ENCODE measurements around the gene ARID5B.

The ARID5B gene

GRCh38 chr10:62005281-62005680 lies 103.8 kb downstream of the ARID5B start:
- TF ChIP-seq, protein P1, sequence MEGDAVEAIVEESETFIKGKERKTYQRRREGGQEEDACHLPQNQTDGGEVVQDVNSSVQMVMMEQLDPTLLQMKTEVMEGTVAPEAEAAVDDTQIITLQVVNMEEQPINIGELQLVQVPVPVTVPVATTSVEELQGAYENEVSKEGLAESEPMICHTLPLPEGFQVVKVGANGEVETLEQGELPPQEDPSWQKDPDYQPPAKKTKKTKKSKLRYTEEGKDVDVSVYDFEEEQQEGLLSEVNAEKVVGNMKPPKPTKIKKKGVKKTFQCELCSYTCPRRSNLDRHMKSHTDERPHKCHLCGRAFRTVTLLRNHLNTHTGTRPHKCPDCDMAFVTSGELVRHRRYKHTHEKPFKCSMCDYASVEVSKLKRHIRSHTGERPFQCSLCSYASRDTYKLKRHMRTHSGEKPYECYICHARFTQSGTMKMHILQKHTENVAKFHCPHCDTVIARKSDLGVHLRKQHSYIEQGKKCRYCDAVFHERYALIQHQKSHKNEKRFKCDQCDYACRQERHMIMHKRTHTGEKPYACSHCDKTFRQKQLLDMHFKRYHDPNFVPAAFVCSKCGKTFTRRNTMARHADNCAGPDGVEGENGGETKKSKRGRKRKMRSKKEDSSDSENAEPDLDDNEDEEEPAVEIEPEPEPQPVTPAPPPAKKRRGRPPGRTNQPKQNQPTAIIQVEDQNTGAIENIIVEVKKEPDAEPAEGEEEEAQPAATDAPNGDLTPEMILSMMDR (IDR thresholded peaks at IDR 0.05; ENCODE audit: insufficient read depth, low read length, missing control alignments): no peak
- H3K4me3 ChIP-seq (ENCODE audit: low read depth, low read length): no peak overlapping the region
- DNase-seq (ENCODE audit: low read depth, low spot score): no peak
- ChIA-PET POLR2A (no interaction called here), CTCF (interaction anchor here (0.9 to 1.2 kb wide), 3 partner anchors 9 to 74 kb away, joined by 3 to 4 read pairs (median 3); no protein-coding TSS in a partner anchor)

GRCh38 chr10:62005687-62006086 lies 104.2 kb downstream of the ARID5B start:
- H3K4me3 ChIP-seq (ENCODE audit: low read depth, low read length): no peak overlapping the region
- no peak for DNase-seq (ENCODE audit: low read depth, low spot score)
- TF ChIP-seq, protein P1 (IDR thresholded peaks at IDR 0.05; ENCODE audit: insufficient read depth, low read length, missing control alignments): no peak
- ChIA-PET POLR2A (no interaction called here), CTCF (interaction anchor here (1.0 kb wide), 1 partner anchor 74 kb away, joined by 3 read pairs; no protein-coding TSS in a partner anchor)

DNA sequence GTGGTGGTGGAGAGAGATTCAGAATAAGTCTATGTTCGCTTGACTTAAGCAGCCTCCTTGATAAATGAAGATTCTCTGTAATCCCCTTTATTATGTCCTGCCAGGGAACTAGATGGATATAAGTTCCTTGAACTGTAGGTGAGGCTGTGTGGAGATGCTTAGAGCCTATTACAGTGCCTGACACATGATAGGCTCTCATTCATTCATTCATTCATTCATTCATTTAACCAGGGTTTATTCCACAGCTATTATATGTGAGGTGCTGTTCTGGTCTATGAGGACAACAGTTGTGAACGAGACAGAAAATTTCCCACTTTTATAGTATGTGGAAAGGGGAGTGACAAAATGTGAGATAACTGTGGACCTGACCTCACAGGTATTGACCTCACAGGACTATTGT lies 105.6 kb downstream of the ARID5B start:
- H3K4me3 ChIP-seq (ENCODE audit: low read depth, low read length): no peak overlapping the region
- no peak for DNase-seq (ENCODE audit: low read depth, low spot score)
- POLR2A ChIA-PET: no interaction called here
- CTCF ChIA-PET: interaction anchor here (1.1 kb wide), 1 partner anchor 12 kb away, joined by 5 read pairs; no protein-coding TSS in a partner anchor
- TF ChIP-seq, protein P1 (IDR thresholded peaks at IDR 0.05; ENCODE audit: insufficient read depth, low read length, missing control alignments): no peak

GRCh38 chr10:62008196-62008595 lies 106.7 kb downstream of the ARID5B start:
- ChIA-PET POLR2A (no interaction called here), CTCF (no interaction called here)
- TF ChIP-seq, protein P1 (IDR thresholded peaks at IDR 0.05; ENCODE audit: insufficient read depth, low read length, missing control alignments): no peak
- no peak overlapping the region for H3K4me3 ChIP-seq (ENCODE audit: low read depth, low read length)
- no peak for DNase-seq (ENCODE audit: low read depth, low spot score)

GRCh38 chr10:62008946-62009345 lies 107.4 kb downstream of the ARID5B start:
- CTCF ChIA-PET: interaction anchor here (1.0 kb wide), 1 partner anchor 66 kb away, joined by 3 read pairs; no protein-coding TSS in a partner anchor
- no peak overlapping the region for H3K4me3 ChIP-seq (ENCODE audit: low read depth, low read length)
- TF ChIP-seq, protein P1 (IDR thresholded peaks at IDR 0.05; ENCODE audit: insufficient read depth, low read length, missing control alignments): no peak
- DNase-seq (ENCODE audit: low read depth, low spot score): no peak
- POLR2A ChIA-PET: no interaction called here

DNA sequence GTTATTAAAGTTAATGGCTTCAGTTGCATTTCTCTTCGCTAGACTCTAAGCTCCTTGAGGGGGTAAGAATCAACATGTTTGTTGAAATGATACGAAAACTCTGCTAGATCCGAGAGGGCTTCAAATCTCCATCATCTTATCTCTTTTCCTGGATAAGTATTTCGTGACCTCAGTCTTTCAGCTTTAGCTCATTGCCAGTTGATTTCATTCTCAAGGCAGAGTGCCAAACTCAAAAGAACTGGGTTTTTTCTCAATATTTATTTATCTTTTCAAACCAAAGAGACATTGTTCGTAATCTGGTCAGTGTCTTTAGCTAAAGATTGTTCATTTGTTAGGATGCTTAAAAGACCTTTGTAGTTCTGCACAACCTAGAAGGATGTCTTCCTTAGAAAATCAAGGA lies 108.9 kb downstream of the ARID5B start:
- H3K4me3 ChIP-seq (ENCODE audit: low read depth, low read length): no peak overlapping the region
- POLR2A ChIA-PET: no interaction called here
- DNase-seq (ENCODE audit: low read depth, low spot score): no peak
- CTCF ChIA-PET: no interaction called here
- TF ChIP-seq, protein P1 (IDR thresholded peaks at IDR 0.05; ENCODE audit: insufficient read depth, low read length, missing control alignments): no peak
